Brain microvascular endothelial cell (primary cell): ENCODE data around the gene NRROS.

Source experiments
- DNase-seq: peaks from one replicate; pipeline ENCODE4 v3.0.0-alpha.2; 2020
- H3K27ac ChIP-seq: fragments of 250-450 bp; sonication (Bioruptor Pico); 2 replicates; pipeline ENCODE4 v1.5.1; 2020; ENCODE audit warnings: mild to moderate bottlenecking, moderate library complexity
- H3K27me3 ChIP-seq: fragments of 250-450 bp; sonication (Bioruptor Pico); replicated peaks from 2 replicates; pipeline ENCODE4 v1.5.1; 2020; ENCODE audit warnings: mild to moderate bottlenecking
- H3K36me3 ChIP-seq: fragments of 250-450 bp; sonication (Bioruptor Pico); replicated peaks from 2 replicates; pipeline ENCODE4 v1.5.1; 2020; ENCODE audit warnings: mild to moderate bottlenecking
- H3K4me3 ChIP-seq: 2 replicates; pipeline ENCODE4 v1.5.1; 2011; ENCODE audit warnings: low read depth, mild to moderate bottlenecking, control low read depth, low read length, moderate library complexity
- in situ Hi-C: cut with HindIII; loops from 2 replicates; pipeline ENCODE4 v1.10.0; 2017; ENCODE audit warnings: low sequenced_read_pairs, low pct_ligation_motif_present
- TF ChIP-seq, protein P1 (sequence below): IDR thresholded peaks from 2 replicates; pipeline ENCODE4 v1.5.1; 2011; ENCODE audit warnings: low read depth, mild to moderate bottlenecking, moderate library complexity, low read length, control low read depth, inconsistent platforms; ENCODE audit errors: missing control alignments

The NRROS gene

DNA sequence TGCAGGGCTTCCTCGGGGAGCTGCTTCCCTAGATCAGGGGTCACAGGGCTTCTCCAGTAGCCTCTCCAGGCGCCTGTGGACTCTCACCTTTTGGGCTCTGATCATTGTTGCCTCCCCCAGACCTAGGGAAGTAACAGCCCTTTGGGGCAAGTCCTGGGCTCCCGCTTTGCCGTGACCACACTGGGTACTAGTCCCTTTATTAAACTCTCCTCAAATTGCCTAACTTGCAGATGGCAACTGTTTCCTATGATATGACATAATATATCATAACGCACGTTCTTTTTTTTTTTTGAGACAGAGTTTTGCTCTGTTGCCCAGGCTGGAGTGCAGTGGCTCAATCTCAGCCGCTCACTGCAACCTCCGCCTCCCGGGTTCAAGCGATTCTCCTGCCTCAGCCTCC is 17.9 kb upstream of the NRROS start:
- in situ Hi-C loops = no loop called here
- H3K27me3 ChIP-seq = no peaks in the 10 kb centered on the region
- TF ChIP-seq, protein P1, sequence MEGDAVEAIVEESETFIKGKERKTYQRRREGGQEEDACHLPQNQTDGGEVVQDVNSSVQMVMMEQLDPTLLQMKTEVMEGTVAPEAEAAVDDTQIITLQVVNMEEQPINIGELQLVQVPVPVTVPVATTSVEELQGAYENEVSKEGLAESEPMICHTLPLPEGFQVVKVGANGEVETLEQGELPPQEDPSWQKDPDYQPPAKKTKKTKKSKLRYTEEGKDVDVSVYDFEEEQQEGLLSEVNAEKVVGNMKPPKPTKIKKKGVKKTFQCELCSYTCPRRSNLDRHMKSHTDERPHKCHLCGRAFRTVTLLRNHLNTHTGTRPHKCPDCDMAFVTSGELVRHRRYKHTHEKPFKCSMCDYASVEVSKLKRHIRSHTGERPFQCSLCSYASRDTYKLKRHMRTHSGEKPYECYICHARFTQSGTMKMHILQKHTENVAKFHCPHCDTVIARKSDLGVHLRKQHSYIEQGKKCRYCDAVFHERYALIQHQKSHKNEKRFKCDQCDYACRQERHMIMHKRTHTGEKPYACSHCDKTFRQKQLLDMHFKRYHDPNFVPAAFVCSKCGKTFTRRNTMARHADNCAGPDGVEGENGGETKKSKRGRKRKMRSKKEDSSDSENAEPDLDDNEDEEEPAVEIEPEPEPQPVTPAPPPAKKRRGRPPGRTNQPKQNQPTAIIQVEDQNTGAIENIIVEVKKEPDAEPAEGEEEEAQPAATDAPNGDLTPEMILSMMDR = no peak
- DNase-seq = no peak
- no peak overlapping the region for H3K27ac ChIP-seq
- no peak overlapping the region for H3K4me3 ChIP-seq
- H3K36me3 ChIP-seq = no peaks in the 10 kb centered on the region

DNA sequence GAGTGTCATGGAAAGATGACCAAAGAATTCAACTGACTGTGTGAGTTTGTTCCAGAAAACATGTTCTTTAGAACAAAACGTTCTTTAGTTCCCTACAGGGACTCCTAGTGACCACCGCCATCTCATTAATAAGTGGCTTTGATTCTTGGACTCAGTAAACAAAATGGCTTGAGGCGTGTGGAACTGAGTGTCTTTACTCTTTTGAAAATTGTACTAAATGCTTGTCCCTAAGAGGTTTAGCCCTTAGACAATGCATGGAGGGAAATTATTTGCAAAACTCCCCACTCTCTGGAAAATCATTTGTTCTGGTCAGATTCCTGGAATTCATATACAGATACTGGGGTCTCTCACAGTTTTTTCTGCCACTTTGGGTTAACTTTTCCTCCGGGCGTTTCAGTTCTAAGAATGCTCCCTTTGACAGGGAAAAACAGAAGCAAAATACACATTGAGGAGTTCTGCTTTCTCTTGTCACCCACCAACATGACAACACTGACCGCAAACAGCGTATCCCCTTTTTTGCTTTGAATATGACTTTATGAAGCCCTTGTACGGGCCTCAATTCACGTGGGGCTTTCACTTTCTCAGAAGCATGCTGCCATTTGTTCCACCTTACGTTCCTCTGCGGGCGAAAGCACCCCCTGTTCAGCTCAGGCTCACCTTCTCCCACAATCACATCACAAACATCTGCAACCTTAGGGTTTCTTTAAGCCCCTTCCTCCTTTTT is 15.3 kb upstream of the NRROS start:
- H3K27me3 ChIP-seq = no peaks in the 10 kb centered on the region
- no peak overlapping the region for H3K4me3 ChIP-seq
- no peaks in the 10 kb centered on the region for H3K36me3 ChIP-seq
- in situ Hi-C loops = no loop called here
- no peak for DNase-seq
- H3K27ac ChIP-seq = no peak overlapping the region
- TF ChIP-seq, protein P1 = no peak

- in situ Hi-C loops = no loop called here
- no peaks in the 10 kb centered on the region for H3K36me3 ChIP-seq
- no peaks in the 10 kb centered on the region for H3K27me3 ChIP-seq
- H3K4me3 ChIP-seq = no peak overlapping the region
- TF ChIP-seq, protein P1 = no peak
- no peak overlapping the region for H3K27ac ChIP-seq
- DNase-seq = no peak
Measured at GRCh38 chr3:196624907-196625306, 14.6 kb upstream of the NRROS start.

DNA sequence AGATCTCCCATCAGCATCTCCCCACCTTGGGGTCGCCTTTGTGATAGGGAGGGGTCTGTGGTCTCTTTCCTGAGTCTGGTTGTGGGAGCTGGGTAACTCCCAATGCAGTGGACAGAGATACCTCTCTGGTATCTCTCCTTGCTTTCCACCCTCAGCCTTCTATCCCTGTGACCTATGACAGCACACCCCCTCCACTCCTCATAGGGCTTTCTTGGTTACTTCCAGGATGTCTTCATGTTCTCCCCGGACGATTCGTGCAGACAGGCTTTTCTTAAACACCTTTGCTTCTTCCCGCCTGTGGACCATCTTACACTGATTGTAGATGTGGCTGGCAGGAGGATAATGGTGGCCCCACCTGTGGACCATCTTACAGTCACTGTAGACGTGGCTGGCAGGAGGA is 14.2 kb upstream of the NRROS start:
- DNase-seq = no peak
- Histone ChIP-seq H3K27ac (no peak overlapping the region), H3K4me3 (no peak overlapping the region), H3K36me3 (no peaks in the 10 kb centered on the region), H3K27me3 (no peaks in the 10 kb centered on the region)
- in situ Hi-C loops = no loop called here
- TF ChIP-seq, protein P1 = no peak

- H3K36me3 ChIP-seq = no peaks in the 10 kb centered on the region
- H3K4me3 ChIP-seq = no peak overlapping the region
- in situ Hi-C loops = no loop called here
- no peaks in the 10 kb centered on the region for H3K27me3 ChIP-seq
- H3K27ac ChIP-seq = no peak overlapping the region
- TF ChIP-seq, protein P1 = no peak
- DNase-seq = no peak
Measured at GRCh38 chr3:196627918-196628231, 11.6 kb upstream of the NRROS start.

DNA sequence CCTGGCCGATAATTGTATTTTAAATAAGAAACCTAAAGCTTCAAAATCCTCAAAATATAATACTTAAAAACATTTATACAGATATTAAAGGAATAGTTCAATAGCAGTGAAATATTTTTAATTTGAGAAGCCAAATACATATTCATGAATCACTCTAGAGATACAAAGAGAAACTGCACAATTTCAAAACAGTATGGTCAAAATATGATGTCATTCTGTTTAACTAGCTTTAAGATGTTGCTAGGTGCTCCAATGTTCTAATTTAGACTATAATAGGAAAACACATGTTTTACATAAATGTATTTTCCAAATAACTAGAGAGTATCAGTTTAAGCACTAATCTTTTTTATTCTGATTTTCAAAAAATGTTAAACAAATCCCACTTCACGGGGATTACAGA is 10.3 kb upstream of the NRROS start:
- TF ChIP-seq, protein P1 = no peak
- Histone ChIP-seq H3K27ac (no peak overlapping the region), H3K27me3 (no peaks in the 10 kb centered on the region), H3K36me3 (no peaks in the 10 kb centered on the region), H3K4me3 (no peak overlapping the region)
- no peak for DNase-seq
- in situ Hi-C loops = no loop called here
